Fibroblast of lung (primary cell): Measurements from ENCODE around the gene S100A11.

Experiments used
- CTCF ChIP-seq, 2 donors: IDR thresholded peaks in 1 of 2; conservative IDR thresholded peaks in 1 of 2; 1 replicate in 1 of 2; 2 replicates in 1 of 2; pipeline ENCODE4 v1.5.1; 2011 to 2012; ENCODE audit warnings: low read length in 2 of 2, control low read depth in 1 of 2, inconsistent platforms in 1 of 2, low read depth in 1 of 2, mild to moderate bottlenecking in 1 of 2
- EZH2 ChIP-seq: IDR thresholded peaks from 2 replicates; pipeline ENCODE4 v1.5.1; 2012; ENCODE audit warnings: low read length, control low read depth, mild to moderate bottlenecking; ENCODE audit errors: missing control alignments

- no peak for TF ChIP-seq CTCF (conservative IDR thresholded peaks at IDR 0.05 in 1 of 2, IDR thresholded peaks at IDR 0.05 in 1 of 2; ENCODE audit: low read depth in 1 of 2, low read length in 2 of 2)
- TF ChIP-seq EZH2, result no peak
Observed at GRCh38 chr1:152029929-152030211, 6.9 kb downstream of the S100A11 start.
